WI38 (cell line): Measurements from ENCODE around the gene KLHL9.

Experiments
- H3K4me3 ChIP-seq: 2 replicates; pipeline ENCODE4 v1.5.1; 2011; ENCODE audit warnings: low read depth, mild to moderate bottlenecking, control low read depth, low read length
- TF ChIP-seq, protein P1 (sequence below): IDR thresholded peaks from 2 replicates; pipeline ENCODE4 v1.5.1; 2012; ENCODE audit warnings: low read depth, mild to moderate bottlenecking, control low read depth, low read length

Gene KLHL9

DNA sequence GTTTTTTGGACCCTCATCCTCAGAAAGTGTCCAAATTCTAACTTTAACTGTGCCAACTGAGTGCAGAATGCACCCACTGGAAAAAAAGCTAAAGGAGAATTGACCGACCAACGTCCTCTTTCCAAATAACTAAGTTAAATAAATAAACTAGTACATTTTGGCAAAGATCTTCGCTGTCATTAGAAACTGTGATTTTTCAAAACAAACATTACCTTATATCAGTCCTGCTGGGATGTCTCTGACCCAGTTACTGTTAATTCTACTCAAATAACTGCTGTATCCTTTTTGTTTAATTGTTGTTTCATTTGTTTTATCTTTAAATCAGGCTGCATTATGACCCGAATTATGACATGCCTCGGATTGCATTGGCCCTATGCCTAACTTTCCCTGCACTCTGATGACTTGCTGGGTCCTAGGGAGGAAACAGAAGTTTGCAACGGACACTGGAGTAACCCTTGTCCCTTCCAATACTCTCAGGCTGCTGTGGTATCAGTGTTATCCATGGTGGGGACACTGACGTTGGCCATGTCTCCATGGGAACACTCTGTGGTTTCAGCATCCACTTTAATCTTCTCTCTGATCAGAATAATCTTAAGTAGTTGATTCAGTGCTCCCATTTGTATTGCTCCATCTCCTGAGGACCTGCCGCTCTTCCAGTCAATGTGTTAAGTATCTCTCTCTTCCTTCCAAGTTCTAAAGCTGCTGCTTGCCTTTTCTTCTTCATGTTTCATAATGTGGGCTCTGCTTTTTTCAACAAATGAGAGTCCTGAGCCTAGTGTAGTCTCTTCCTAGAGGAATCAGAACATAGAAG lies 19.0 kb downstream of the KLHL9 start:
- no peak overlapping the region for H3K4me3 ChIP-seq
- TF ChIP-seq, protein P1, sequence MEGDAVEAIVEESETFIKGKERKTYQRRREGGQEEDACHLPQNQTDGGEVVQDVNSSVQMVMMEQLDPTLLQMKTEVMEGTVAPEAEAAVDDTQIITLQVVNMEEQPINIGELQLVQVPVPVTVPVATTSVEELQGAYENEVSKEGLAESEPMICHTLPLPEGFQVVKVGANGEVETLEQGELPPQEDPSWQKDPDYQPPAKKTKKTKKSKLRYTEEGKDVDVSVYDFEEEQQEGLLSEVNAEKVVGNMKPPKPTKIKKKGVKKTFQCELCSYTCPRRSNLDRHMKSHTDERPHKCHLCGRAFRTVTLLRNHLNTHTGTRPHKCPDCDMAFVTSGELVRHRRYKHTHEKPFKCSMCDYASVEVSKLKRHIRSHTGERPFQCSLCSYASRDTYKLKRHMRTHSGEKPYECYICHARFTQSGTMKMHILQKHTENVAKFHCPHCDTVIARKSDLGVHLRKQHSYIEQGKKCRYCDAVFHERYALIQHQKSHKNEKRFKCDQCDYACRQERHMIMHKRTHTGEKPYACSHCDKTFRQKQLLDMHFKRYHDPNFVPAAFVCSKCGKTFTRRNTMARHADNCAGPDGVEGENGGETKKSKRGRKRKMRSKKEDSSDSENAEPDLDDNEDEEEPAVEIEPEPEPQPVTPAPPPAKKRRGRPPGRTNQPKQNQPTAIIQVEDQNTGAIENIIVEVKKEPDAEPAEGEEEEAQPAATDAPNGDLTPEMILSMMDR, result no peak

DNA sequence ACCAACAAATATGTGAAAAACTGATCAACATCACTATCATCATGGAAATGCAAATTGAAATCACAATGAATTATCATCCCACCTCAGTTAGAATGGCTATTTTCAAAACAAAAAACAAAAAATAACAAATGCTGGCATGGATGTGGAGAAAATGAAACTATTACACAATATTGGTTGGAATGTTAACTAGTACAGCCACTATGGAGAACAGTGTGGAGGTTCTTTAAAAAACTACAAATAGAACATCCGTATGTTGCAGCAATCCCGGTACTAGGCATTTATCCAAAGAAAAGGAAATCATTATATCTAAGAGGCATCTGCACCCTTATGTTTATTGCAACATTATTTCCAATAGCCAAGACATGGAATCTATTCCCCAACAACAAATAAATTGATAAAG lies 21.1 kb downstream of the KLHL9 start:
- TF ChIP-seq, protein P1, result no peak
- H3K4me3 ChIP-seq, result no peak overlapping the region

DNA sequence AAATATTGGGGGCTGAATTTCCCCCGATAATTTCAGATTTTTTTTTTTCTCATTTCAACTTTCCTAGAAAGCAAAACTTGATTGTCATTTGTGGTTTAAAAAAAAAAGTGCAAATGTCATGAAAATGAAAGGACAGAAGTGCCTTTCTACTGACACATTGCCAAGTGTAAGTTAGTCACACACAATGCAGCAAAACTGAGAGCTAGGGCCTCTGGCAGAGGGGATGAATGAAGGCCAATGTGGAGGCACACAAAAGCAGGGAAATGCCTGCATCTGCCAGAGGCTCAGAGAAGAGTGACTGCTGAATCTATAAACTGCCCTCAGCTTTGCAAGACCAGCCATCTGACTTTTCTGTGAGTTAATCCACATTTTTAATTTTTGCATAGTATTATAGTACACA lies 23.3 kb downstream of the KLHL9 start:
- H3K4me3 ChIP-seq, result no peak overlapping the region
- TF ChIP-seq, protein P1, result no peak

DNA sequence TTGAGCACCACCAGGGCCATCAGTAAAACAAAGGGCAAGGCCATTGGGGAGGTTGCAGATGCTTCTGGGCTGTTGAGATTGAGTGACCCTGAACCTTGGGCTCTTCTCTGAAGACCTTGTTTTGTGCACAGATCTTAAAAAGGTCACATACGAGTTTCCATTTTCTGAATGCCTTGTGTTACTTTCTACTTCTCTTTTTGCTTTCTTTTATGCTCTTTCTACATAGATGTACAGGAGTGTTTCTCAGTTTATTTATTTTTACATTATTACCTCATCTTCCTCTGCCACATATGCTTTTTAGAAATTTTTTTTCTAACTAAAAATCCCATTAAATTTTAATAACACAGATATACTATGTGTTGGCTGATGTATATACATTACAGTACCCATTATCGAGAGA lies 30.0 kb downstream of the KLHL9 start, which contains the start of gene IFNA5:
Gene IFNA5, minus strand, starts transcription at position 101 of the 400 bp plus-strand sequence. Its CDS starts 57 bp downstream, at position 44.
- no peak within 1 kb of the TSS for H3K4me3 ChIP-seq
- TF ChIP-seq, protein P1, result no peak

DNA sequence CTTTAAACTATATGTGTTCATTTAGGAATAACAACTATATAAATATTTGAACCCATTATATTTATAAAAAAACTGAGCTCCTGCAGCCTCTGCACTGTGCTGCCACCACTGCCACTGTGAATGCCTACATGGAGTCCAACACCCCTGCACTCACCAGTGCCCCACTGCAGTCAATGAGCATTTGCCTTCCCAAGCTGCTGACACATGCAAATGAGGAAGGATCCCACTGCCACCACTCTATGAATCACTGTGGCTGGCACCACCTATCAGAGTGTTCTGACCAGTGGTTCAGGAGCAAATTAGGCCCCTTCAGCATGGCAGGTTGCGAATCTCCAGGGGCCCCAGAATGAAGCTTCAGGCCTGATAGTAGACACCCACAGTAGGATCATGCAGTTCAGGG lies 39.2 kb downstream of the KLHL9 start:
- TF ChIP-seq, protein P1, result no peak
- H3K4me3 ChIP-seq, result no peak overlapping the region

- no peak overlapping the region for H3K4me3 ChIP-seq
- TF ChIP-seq, protein P1, result no peak
These were observed 40.2 kb downstream of the KLHL9 start for GRCh38 chr9:21294904-21295538.

- TF ChIP-seq, protein P1, result no peak
- H3K4me3 ChIP-seq, result no peak overlapping the region
These were observed 40.8 kb downstream of the KLHL9 start for GRCh38 chr9:21294364-21294774.
